GM13976 (cell line): ENCODE data around the gene GNLY.

Experiments used
- DNase-seq: peaks from one replicate; pipeline ENCODE4 v3.0.0; 2012; ENCODE audit warnings: low spot score
- in situ Hi-C: fragments of 300-500 bp; cut with MboI; formaldehyde crosslinking; loops from one replicate; pipeline ENCODE4 v1.12.0; 2022; ENCODE audit warnings: low sequenced_read_pairs, mixed read lengths, inconsistent platforms; ENCODE audit not compliant: unreplicated experiment
- TF ChIP-seq, protein P1 (sequence below): IDR thresholded peaks from 2 replicates; pipeline ENCODE4 v1.5.1; 2012; ENCODE audit warnings: borderline replicate concordance, mild to moderate bottlenecking; ENCODE audit not compliant: insufficient read depth; ENCODE audit errors: extremely low read depth, missing control alignments, control extremely low read depth

Gene GNLY

DNA sequence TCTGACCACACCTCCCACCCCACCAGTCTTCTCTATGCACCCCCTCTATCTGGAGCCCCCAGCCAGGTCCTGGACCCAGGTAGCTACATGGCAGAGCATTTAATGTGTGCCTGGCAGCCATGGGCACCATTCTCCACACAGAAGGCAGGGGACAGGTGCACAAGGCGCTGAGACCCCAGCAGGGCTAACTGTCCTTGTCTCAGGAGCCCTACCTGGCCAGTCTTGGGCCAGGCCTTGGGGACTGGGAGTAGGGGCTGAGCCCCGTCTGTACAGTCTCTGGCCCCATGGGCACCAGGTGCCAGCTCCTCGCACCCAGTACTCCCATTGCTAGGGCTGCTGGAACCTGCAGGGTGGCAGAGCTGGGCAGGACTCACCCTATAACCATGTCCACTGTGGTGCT lies 2.9 kb downstream of the GNLY start:
- no peak for DNase-seq
- in situ Hi-C loops = no loop called here
- TF ChIP-seq, protein P1, sequence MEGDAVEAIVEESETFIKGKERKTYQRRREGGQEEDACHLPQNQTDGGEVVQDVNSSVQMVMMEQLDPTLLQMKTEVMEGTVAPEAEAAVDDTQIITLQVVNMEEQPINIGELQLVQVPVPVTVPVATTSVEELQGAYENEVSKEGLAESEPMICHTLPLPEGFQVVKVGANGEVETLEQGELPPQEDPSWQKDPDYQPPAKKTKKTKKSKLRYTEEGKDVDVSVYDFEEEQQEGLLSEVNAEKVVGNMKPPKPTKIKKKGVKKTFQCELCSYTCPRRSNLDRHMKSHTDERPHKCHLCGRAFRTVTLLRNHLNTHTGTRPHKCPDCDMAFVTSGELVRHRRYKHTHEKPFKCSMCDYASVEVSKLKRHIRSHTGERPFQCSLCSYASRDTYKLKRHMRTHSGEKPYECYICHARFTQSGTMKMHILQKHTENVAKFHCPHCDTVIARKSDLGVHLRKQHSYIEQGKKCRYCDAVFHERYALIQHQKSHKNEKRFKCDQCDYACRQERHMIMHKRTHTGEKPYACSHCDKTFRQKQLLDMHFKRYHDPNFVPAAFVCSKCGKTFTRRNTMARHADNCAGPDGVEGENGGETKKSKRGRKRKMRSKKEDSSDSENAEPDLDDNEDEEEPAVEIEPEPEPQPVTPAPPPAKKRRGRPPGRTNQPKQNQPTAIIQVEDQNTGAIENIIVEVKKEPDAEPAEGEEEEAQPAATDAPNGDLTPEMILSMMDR = no peak

DNA sequence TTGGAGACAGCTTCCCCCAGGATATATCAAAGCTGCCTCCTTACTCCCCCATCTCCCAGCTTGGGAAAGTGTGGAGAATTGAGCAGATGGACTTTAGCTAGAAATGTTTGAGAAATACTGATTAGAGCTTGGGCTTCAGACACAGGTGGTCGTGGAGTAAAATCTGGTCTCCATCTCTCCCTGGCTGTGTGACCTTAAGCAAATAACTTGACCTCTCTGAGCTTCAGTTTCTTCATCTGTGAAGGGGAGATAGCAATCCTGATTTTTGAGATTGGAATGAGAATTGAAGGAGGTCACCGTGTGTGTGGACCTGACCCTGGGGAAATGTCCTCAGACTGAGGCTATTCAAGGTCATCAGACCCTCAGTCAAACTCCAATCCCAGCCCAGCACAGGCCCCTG lies 3.6 kb downstream of the GNLY start:
- DNase-seq = no peak
- TF ChIP-seq, protein P1 = no peak
- in situ Hi-C loops = no loop called here

DNA sequence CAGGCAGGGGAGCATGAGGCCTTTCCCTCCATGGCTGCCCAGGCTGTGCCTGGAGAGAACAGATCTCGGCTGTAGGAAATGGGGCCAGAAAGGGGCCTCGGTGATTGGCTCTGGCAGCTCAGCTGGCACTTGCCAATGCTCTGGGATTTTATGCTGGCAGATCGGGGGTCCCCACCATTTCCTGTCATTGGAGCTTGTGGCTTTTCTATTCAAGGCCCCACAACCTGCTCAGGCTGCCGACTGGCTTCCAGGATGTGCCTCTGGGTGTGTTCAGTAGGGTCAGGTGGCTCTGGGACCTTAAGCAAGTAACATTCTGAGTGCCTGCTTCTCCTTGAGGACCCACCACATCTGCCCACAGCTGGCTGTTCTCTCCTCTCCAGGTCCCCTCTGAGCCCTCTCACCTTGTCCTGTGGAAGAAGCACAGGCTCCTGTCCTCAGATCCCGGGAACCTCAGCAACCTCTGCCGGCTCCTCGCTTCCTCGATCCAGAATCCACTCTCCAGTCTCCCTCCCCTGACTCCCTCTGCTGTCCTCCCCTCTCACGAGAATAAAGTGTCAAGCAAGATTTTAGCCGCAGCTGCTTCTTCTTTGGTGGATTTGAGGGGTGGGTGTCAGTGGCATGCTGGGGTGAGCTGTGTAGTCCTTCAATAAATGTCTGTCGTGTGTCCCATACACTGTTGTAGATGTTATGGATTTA lies 4.2 kb downstream of the GNLY start:
- DNase-seq = no peak
- in situ Hi-C loops = no loop called here
- TF ChIP-seq, protein P1 = no peak

DNA sequence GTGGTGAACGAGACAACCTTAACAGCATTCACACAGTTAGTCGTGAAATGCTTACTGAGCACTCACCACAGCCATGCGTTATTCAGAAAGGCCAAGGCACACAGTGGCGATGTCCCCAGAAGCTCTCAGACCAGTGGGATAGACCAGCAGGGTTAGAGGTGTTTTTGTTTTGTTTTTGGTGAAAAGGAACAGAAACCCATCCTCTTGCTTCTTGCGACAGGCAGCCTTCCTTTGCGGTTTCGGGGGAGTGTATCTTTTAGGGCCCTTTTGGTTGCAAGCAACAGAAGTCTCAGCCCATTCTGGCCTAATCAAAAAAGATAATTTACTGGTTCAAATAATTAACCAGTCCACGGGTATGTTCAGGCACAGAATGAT lies 4.7 kb downstream of the GNLY start:
- DNase-seq = no peak
- in situ Hi-C loops = no loop called here
- TF ChIP-seq, protein P1 = no peak

DNA sequence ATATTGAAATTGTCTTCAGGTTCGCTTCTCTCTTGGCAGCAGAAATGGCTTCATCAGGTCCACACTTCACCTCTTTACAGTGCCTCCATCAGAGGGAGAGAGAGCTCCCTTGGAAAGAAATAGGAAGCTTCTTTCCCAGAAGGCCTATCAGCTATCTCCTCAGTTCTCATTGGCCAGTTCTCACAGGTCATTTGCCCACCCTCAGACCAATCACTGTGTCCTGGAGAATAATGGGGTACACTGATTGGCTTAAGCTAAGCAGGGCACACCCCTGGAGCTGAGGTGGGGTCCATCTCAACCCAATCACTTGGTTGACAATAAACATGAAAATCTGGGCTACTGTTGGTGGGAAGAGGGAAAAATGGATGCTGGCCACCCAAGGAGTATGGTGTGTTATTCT lies 5.2 kb downstream of the GNLY start:
- in situ Hi-C loops = no loop called here
- no peak for DNase-seq
- TF ChIP-seq, protein P1 = no peak

DNA sequence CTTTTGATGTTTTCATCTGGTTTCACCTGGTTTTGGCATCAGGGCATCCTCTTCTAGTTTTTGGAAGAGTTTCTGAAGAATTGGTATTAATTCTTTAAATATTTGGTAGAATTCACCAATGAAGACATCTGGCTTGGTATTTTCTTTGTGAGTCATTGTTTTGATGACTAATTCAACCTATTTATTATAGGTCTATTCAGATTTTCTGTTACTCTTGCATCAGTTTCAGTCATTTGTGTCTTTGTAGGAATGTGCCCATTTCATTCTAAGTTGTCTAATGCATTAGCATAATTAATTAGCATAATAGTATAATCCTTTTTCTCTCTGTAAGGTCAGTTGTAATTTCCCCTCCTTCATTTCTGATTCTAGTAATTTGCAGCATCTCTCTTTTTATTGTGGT lies 8.0 kb downstream of the GNLY start:
- TF ChIP-seq, protein P1 = no peak
- in situ Hi-C loops = no loop called here
- no peak for DNase-seq
